HG02678 (cell line): ENCODE results near the gene MARS1.

Source experiments
- ATAC-seq: cut with Tn5 transposase; IDR thresholded peaks from one replicate; pipeline ENCODE4 v1.9.1; 2021; ENCODE audit warnings: mild to moderate bottlenecking, moderate library complexity; ENCODE audit not compliant: unreplicated experiment

The MARS1 gene

DNA sequence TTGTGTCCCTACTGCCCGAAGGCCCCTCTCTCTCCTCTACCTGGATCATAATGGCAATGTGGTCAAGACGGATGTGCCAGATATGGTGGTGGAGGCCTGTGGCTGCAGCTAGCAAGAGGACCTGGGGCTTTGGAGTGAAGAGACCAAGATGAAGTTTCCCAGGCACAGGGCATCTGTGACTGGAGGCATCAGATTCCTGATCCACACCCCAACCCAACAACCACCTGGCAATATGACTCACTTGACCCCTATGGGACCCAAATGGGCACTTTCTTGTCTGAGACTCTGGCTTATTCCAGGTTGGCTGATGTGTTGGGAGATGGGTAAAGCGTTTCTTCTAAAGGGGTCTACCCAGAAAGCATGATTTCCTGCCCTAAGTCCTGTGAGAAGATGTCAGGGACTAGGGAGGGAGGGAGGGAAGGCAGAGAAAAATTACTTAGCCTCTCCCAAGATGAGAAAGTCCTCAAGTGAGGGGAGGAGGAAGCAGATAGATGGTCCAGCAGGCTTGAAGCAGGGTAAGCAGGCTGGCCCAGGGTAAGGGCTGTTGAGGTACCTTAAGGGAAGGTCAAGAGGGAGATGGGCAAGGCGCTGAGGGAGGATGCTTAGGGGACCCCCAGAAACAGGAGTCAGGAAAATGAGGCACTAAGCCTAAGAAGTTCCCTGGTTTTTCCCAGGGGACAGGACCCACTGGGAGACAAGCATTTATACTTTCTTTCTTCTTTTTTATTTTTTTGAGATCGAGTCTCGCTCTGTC, 31.0 kb upstream of the MARS1 start:
- ATAC-seq = no peak

DNA sequence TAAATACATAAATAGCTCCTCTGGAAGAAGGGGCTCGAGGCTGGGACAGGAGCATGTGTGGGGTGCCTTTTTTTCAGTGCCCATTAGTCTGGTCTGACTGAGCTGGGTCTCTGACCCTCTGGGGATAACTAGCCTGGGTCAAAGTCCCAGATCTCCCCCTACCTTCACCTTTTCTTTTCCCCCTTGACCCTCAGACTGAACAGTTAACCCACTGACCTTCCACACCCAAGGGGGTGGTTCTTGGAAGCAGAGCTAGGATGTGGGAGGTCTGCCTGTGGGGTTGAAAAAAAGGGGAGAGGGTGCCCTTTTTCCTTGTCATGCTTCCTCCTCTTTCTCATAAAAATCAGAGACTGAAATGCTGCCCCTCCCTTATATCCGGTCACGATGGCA, 29.2 kb upstream of the MARS1 start:
- ATAC-seq = no peak

DNA sequence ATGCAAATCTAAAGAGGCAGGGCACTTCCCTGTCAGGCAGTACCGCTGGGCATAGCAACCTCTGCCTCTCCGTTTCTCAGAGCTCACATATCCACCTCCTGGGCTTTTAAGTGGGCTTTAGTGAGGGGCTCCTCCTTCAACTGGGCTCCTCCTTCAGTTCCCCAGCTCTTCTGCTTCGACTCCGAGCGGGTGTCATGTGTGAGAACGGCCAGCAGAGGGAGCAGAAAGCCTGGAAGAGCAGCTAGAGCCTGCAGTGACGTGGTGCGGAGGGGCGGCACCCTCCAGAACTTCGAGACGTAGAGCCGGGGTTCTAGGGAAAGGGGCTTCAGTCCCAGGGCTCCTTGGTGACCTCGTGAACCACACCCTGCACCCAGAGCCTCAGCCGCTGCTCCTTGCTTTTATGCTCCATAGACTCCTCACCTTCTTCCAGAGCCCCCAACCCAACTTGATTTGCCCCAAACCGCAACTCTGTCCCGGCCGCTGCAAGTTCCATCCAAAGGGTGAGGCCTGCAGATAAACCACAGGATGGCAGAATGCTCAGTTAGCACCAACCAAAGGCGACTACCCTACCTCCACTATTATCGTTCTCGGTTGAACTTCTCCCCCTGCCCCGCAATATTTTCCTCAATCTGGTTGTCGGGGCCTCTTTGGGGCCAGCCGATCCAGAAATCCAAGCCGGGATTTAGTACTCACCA, 28.7 kb upstream of the MARS1 start:
- ATAC-seq = peak; percentile 61

DNA sequence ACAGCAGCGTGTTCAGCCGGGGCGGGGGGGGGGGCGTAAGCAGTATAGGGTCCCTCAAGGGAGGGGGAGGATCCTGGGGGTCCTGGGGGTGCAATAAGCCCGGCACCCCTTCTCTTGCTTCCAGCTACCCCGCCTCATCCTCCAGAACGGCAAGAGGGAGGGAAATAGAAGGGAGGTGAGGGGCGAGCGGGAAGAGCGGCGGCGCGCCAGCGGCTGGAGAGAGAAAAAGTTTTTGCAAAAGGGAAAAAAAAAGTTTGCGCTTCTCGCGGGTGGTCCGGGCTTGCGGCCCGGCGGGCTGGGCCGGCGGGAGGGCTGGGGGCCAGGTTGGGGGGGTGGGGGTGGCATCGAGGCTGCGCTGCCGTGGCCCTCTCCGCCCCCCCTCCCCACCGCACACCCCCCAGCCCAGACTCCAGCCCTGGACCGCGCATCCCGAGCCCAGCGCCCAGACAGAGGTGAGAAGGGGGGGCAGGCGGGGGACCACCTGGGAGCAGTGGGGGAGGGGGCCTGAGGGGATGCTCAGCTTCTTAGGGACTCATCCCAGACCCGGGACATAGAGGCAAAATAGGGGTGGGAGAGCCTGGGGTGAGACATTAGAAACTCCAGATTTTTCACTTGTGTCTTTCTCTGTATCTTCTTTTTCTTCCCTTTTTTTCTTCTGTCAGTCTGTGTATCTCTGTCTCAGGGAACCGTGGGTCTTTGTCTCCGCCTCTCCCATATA, 28.0 kb upstream of the MARS1 start, which contains the start of gene GLI1:
TSS of gene GLI1 (plus strand) at position 36 of the 718 bp plus-strand sequence. CDS start 3,907 bp downstream, outside the sequence.
- no peak for ATAC-seq

DNA sequence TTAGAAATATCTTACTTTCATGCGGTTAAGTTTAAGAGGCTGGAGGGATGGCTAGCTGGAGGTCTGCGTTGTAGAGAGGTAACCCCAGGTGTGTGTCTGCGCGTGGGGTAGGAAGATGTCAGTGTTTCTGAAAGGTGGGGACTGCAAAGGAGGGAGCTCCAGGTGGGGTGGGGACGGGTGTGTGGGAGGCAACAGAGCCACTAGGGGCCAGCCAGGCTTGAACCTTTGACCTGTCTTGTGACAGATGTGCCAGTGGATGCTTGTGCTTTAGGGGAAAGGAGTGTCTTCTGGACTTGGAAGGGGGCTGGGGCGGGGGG, 27.4 kb upstream of the MARS1 start:
- no peak for ATAC-seq

DNA sequence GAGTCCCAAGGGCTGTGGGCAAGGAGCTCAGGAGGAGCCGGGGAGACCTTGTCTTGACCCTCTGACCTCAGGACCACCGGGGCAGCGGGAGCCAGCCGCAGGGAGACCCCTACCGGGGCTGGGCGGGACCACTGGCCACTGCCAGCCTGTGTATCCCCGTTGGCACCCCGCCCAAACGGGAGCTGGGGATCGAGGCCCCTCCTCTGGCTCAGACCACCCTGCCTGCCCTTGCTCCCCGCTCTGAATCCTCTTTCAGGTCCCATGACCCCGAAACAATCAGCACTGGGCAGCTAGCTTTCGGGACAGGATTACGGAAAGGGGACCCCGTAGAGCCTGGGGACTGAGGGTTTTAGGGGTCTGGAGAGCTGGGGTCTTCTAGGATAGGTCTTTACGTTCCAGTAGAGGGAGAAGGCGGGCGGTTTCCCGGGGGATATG, 27.0 kb upstream of the MARS1 start:
- ATAC-seq = no peak

DNA sequence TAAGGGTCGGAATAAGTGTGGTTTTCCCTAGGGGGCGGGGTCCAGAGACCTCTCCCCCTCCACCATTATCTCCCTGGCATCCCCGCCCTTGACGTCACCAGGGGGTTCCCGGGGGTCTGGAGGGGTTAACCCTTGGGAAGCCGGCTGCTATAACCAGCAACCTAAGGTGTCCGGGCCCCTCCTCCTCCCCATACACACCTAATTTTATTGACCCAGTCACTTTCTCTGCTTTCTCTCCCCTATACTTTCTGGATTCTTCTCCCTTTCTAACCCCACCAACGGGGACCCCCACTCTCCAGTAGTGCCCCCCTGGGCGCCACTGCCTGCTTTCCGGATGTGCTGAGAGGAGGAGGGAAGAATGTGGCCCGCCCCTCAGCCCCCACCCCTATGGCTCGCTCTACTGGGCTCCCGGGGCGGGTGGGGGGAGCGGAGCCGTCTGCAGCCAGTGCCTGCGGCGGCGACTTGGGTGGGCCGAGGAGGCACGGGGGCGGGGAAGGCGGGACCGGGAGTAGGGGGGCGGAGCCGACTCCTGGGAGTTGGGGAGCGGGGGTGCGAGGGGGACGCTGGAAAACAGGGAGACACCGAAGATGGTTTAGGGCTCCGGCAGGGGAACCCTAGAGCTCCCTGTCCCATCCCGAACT, 26.5 kb upstream of the MARS1 start:
- ATAC-seq = no peak

DNA sequence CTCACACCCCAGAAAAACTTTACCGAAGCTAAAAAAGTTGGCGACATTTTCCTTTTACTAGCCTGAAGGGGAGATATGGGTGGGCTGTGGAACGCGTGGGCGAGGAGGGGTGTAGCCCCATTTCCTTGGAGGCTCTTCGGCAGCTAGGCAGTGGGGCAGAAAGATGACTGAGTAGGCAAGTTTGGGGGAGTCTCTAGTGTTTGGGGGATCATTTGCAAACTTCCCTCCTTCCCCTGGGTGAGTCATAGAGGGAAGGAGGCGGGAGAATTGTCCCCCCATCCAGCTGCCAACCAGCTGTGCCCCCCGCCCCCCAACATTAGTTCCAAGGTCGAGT, 26.0 kb upstream of the MARS1 start:
- no peak for ATAC-seq

DNA sequence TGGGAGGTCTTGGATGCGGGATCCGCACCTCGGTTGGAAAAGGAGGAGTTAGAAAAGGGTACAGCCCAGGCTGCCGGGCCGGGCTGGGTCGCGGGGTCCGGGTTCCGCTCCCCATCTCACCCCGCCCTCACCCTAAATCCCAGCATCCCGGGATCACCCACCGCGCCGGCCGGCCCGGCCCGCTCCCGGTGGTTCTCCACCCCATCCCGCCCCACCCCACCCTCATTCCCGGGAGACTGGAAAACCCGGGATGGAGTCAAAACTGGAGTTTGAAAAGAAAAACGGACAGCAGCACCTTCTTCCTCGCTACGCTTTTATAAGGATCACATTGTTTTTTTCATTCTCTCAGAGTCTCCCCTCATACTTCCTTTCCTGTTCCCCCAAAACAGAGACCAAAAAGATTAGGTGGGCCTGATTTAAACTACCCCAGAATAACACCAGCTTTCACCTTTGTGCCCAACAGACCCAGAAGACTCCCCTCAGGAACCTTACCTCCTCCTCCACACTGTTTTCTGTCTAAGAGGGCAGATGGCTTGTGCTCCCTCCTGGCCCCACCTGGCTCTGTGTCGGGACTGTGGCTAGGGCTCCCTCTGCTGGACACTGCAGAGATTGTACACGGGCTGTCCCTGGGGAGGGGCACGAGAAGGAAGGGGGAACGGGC, 25.5 kb upstream of the MARS1 start:
- peak; percentile 71 for ATAC-seq

DNA sequence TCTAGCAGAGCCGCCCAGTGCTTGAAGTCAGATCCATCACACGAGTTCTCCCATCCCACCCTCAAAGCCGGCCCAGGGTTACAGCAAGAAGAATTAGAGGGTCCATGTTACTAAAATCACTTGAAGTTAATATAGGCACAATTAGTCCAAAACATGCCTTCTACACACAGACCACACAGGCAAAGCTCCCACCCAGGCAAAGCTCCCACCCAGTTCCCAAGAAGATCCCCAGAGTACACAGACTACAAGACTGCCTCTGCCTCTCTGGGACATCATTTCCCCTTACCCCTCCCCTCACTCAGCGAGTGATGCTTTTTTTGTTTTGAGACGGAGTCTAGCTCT, 25.0 kb upstream of the MARS1 start:
- no peak for ATAC-seq

DNA sequence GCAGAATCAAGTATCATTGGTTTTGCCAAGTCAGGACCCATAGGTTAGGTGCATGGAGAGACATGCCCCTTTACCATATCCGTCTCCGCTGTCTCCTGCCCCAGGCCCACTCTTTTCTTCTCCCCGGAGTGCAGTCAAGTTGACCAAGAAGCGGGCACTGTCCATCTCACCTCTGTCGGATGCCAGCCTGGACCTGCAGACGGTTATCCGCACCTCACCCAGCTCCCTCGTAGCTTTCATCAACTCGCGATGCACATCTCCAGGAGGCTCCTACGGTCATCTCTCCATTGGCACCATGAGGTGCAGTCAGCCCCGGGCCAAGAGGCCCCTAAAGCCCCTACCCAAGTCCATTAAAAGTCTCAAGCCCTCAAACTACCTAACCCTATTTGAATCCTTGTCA, 23.3 kb upstream of the MARS1 start:
- no peak for ATAC-seq

DNA sequence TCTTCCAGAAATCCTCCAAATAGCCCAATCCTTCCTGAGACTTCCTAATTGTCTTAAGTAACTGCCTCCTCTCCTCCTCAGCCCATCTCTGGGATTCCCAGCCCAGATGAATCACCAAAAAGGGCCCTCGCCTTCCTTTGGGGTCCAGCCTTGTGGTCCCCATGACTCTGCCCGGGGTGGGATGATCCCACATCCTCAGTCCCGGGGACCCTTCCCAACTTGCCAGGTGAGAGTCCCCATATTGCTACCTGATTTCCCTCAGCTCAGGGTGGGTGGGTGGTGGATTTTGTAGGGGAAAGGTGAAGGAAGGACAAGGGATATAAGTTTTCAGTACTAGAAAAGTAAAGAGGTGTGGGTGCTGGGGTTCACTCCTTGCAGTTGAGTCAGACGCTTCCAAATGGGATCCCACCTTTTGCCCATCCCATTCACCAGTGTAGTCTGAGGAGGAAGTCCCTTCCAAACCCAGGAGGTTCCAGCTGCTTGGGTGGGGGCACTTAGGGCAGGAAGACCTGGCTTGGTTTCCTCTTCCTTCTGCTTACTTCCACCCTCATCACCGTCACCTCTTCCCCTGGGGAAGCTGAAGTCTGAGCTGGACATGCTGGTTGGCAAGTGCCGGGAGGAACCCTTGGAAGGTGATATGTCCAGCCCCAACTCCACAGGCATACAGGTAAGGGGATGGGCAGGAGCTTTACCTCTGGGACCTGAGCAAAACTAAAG, 22.7 kb upstream of the MARS1 start:
- no peak for ATAC-seq

DNA sequence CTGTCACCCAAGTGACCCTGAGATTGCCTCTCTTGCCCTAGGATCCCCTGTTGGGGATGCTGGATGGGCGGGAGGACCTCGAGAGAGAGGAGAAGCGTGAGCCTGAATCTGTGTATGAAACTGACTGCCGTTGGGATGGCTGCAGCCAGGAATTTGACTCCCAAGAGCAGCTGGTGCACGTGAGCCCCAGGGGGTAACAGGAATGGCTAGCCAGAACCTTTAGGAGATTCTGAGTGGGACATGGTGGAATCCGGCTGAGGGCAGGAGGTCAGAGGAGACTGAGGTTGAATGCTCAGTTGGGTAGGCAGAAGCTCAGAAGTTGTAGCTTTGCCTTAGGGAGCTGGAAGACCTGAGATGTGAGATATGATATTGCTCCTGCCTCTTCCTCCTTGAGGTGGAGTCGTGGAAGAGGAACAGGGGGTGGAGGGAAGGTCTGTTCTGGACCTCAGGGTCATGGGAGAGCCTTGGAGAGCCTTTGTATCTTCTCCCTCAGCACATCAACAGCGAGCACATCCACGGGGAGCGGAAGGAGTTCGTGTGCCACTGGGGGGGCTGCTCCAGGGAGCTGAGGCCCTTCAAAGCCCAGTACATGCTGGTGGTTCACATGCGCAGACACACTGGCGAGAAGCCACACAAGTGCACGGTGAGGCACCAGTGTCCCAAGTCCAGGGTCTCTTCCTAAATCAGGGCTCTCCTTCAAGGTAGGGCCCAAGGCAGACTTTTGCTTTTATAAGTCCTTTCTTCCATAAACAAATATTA, 21.9 kb upstream of the MARS1 start:
- no peak for ATAC-seq

DNA sequence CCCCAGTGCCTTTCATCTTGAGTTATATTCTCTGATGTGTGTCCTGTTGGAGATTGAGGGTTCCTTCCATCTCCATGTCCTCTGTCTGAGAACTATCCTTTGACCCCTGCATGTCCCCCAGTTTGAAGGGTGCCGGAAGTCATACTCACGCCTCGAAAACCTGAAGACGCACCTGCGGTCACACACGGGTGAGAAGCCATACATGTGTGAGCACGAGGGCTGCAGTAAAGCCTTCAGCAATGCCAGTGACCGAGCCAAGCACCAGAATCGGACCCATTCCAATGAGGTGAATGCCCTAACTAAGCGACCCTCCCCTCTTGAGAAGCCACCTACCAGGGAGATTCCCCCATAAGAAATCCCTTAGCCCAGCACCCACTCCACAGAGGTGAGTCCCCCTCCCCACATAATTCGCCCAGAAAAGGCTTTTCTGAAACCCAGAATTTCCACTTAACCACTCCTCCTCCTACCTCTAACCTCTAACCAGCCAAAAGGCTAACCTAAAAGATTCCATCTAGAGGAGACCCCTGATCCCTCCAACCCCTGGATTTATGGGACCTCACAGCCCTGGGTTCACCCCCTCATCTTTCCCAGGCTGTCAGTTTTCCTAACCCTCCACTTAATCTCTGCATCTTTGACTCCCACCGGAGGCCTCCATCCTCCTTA, 20.5 kb upstream of the MARS1 start:
- ATAC-seq = no peak

DNA sequence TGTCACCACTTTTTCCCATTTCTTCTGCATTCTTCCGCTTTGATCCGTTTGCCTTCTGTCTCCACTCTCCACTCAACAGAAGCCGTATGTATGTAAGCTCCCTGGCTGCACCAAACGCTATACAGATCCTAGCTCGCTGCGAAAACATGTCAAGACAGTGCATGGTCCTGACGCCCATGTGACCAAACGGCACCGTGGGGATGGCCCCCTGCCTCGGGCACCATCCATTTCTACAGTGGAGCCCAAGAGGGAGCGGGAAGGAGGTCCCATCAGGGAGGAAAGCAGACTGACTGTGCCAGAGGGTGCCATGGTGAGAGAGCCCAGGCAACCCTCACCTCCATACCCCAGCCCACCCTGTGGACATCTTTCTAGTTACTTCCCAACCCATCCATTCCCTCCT, 20.0 kb upstream of the MARS1 start:
- ATAC-seq = no peak

DNA sequence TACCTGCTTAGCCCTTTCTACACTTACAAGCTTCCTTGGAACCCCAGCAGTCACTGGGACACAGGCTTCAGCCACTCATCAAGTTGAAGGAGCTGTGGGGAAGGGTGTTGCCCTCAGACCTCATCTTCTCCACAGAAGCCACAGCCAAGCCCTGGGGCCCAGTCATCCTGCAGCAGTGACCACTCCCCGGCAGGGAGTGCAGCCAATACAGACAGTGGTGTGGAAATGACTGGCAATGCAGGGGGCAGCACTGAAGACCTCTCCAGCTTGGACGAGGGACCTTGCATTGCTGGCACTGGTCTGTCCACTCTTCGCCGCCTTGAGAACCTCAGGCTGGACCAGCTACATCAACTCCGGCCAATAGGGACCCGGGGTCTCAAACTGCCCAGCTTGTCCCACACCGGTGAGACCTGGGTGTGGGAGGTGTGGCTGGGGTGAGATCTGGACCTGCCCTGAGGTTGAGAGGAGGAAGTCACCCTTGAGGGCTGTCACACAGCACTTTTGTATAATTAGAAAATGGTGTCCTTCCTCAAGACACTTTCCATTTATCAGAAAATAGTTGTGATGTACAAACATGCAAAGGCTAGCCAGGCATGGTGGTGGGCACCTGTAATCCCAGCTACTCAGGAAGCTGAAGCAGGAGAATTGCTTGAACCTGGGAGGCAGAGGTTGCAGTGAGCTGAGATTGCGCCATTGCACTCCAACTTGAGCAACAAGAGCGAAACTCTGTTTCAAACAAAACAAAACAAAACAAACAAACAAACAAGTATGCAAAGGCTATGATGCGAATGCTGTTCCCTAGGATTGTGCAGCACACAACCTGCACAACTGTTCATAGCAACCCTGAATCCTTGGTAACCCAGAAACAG, 18.3 kb upstream of the MARS1 start:
- no peak for ATAC-seq

DNA sequence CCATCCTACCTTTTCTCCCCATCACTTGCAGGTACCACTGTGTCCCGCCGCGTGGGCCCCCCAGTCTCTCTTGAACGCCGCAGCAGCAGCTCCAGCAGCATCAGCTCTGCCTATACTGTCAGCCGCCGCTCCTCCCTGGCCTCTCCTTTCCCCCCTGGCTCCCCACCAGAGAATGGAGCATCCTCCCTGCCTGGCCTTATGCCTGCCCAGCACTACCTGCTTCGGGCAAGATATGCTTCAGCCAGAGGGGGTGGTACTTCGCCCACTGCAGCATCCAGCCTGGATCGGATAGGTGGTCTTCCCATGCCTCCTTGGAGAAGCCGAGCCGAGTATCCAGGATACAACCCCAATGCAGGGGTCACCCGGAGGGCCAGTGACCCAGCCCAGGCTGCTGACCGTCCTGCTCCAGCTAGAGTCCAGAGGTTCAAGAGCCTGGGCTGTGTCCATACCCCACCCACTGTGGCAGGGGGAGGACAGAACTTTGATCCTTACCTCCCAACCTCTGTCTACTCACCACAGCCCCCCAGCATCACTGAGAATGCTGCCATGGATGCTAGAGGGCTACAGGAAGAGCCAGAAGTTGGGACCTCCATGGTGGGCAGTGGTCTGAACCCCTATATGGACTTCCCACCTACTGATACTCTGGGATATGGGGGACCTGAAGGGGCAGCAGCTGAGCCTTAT, 17.4 kb upstream of the MARS1 start:
- ATAC-seq = no peak
